Endothelial cell of umbilical vein (primary cell): ENCODE results near the gene ZNF280D. TPM values are rescaled to one million over a fixed set of nuclear protein-coding genes. Genes with fewer than 3 reads are reported as not detected.

Source experiments
- BruUV-seq: library from RNA; stranded (reverse); fragments of 400-500 nt; replicated peaks from 2 replicates; lab custom pipeline; 2021; lab: Mats Ljungman, UMichigan
- CTCF ChIA-PET: fragments of 300-600, 350-600 bp; sonication (Branson Sonifier 250); formaldehyde crosslinking; loops from one replicate; lab custom pipeline; 2021; ENCODE audit warnings: antibody characterized with exemption, inconsistent platforms; lab: Charles Lee
- POLR2A ChIA-PET: fragments of 300-600, 350-600 bp; sonication (Branson Sonifier 250); formaldehyde crosslinking; loops from one replicate; lab custom pipeline; 2021; ENCODE audit warnings: antibody characterized with exemption, inconsistent platforms; lab: Charles Lee
- DNase-seq: peaks from one replicate; pipeline ENCODE4 v3.0.0-alpha.2; 2011; ENCODE audit warnings: low read depth, low spot score
- FAIRE-seq: peaks from 2 replicates; lab custom pipeline; 2011; peaks lifted over from hg19 to GRCh38; lab: Jason Lieb, UNC
- H2AFZ ChIP-seq: 2 replicates; pipeline ENCODE4 v1.6.0; 2012; ENCODE audit warnings: low read depth, low read length, control low read depth, inconsistent platforms
- H3K27ac ChIP-seq: 2 replicates; pipeline ENCODE4 v1.5.1; 2011; ENCODE audit warnings: low read depth, mild to moderate bottlenecking, control low read depth, low read length, moderate library complexity; ENCODE audit not compliant: insufficient read depth
- H3K27me3 ChIP-seq, 2 experiments: 2 replicates each; pipeline versions ENCODE4 v1.6.0 to v1.6.1; 2011; ENCODE audit warnings: low read length in 2 of 2, mixed read lengths in 1 of 2; ENCODE audit not compliant: control insufficient read depth in 2 of 2, insufficient read depth in 2 of 2
- H3K36me3 ChIP-seq, 2 experiments: 2 replicates in 1 of 2; 3 replicates in 1 of 2; pipeline ENCODE4 v1.5.1; 2011; ENCODE audit warnings: low read length in 2 of 2, mild to moderate bottlenecking in 1 of 2, moderate library complexity in 1 of 2; ENCODE audit not compliant: control insufficient read depth in 2 of 2, insufficient read depth in 2 of 2; ENCODE audit errors: extremely low read depth in 1 of 2
- H3K4me1 ChIP-seq: 3 replicates; pipeline ENCODE4 v1.5.1; 2011; ENCODE audit warnings: mild to moderate bottlenecking, low read length; ENCODE audit not compliant: control insufficient read depth, insufficient read depth; ENCODE audit errors: extremely low read depth
- H3K4me2 ChIP-seq: 2 replicates; pipeline ENCODE4 v1.6.1; 2011; ENCODE audit warnings: low read length, control low read depth, mixed read lengths; ENCODE audit not compliant: insufficient read depth
- H3K4me3 ChIP-seq, 3 experiments: fragments of 200-600 bp in 1 of 3; sonication (generic), shearing (Covaris generic) in 1 of 3; replicated peaks in 1 of 3; 2 replicates each; pipeline ENCODE4 v1.5.1; 2011 to 2016; ENCODE audit warnings: control low read depth in 3 of 3, low read length in 3 of 3, mild to moderate bottlenecking in 2 of 3, inconsistent platforms in 1 of 3, low read depth in 1 of 3, moderate library complexity in 1 of 3; ENCODE audit not compliant: insufficient read depth in 1 of 3
- H3K79me2 ChIP-seq: 2 replicates; pipeline ENCODE4 v1.6.0; 2012; ENCODE audit warnings: low read length, inconsistent platforms; ENCODE audit not compliant: control insufficient read depth, insufficient read depth
- H3K9ac ChIP-seq: replicated peaks from 2 replicates; pipeline ENCODE3; 2011; ENCODE audit warnings: low read length, control low read depth; ENCODE audit not compliant: insufficient read depth; ENCODE audit errors: extremely low read depth
- H3K9me1 ChIP-seq: replicated peaks from 3 replicates; pipeline ENCODE4 v1.6.0; 2011; ENCODE audit warnings: mild to moderate bottlenecking, low read length; ENCODE audit not compliant: control insufficient read depth, insufficient read depth; ENCODE audit errors: extremely low read depth
- H3K9me3 ChIP-seq: replicated peaks from 2 replicates; pipeline ENCODE4 v1.5.1; 2012; ENCODE audit warnings: low read length, inconsistent platforms; ENCODE audit not compliant: control insufficient read depth, insufficient read depth
- H4K20me1 ChIP-seq: replicated peaks from 2 replicates; pipeline ENCODE3; 2011; ENCODE audit warnings: mild to moderate bottlenecking, low read length; ENCODE audit not compliant: control insufficient read depth, insufficient read depth; ENCODE audit errors: extremely low read depth
- GATA2 ChIP-seq: IDR thresholded peaks from 2 replicates; pipeline ENCODE4 v1.7.0; 2011; ENCODE audit warnings: low read depth, mild to moderate bottlenecking, moderate library complexity, mixed read lengths, low read length; ENCODE audit not compliant: insufficient read length, insufficient read depth
- dilution Hi-C: fragments of 300-500 bp; cut with MboI; formaldehyde crosslinking; loops from one replicate; pipeline ENCODE4 v1.15.0; 2019; ENCODE audit warnings: low sequenced_read_pairs; ENCODE audit not compliant: extremely low pct_ligation_motif_present
- intact Hi-C: fragments of 100-400 bp; cut with micrococcal nuclease; formaldehyde crosslinking; loops from one replicate; pipeline ENCODE4 v1.10.0; 2022
- polyA plus RNA-seq, 4 experiments: library from polyadenylated mRNA; depleted of rRNA in 3 of 4; stranded (reverse) in 3 of 4; unstranded in 1 of 4; fragments of >200 nt; gene quantifications; 2 replicates each; pipeline versions ENCODE4 v1.2.1 to v1.2.3, GENCODE V29; 2011 to 2012; ENCODE audit warnings: missing spikeins in 1 of 4
- small RNA-seq: library from RNA; depleted of rRNA; stranded (forward); fragments of <200 nt; gene quantifications from one replicate; pipeline ENCODE3, GENCODE V24; 2012; ENCODE audit warnings: low replicate concordance, low read depth; ENCODE audit not compliant: insufficient read depth, insufficient read length
- total RNA-seq: library from RNA; stranded (reverse); gene quantifications from 2 replicates; pipeline ENCODE4 v1.2.3, GENCODE V29; 2021

Gene ZNF280D
- total and polyA plus RNA-seq, 2 donors (not counting 3 experiments of a cell fraction or from before 2014, with no cell fraction given), result 9.6 to 42.1 TPM

GRCh38 chr15:56582785-56583184, 150.5 kb downstream of the ZNF280D start:
- H2AFZ ChIP-seq, result no peak overlapping the region
- CTCF ChIA-PET, result no interaction called here
- dilution Hi-C loops (no loop called here), intact Hi-C loops (no loop called here)
- no peak overlapping the region for H3K9ac ChIP-seq
- no peak overlapping the region for H3K4me2 ChIP-seq
- no TSS peak for BruUV-seq
- FAIRE-seq (no peak), DNase-seq (no peak)
- H3K27me3 ChIP-seq, result peaks cover 0 to 4% of the 10 kb centered on the region in 2 experiments
- peaks cover 2% of the 10 kb centered on the region for H3K9me3 ChIP-seq
- H3K4me3 ChIP-seq, result no peak overlapping the region
- no peaks in the 10 kb centered on the region for H3K79me2 ChIP-seq
- no peaks in the 10 kb centered on the region for H3K36me3 ChIP-seq
- no peaks in the 10 kb centered on the region for H4K20me1 ChIP-seq
- H3K9me1 ChIP-seq, result no peaks in the 10 kb centered on the region
- H3K4me1 ChIP-seq, result no peaks in the 10 kb centered on the region
- TF ChIP-seq GATA2, result no peak
- no peak overlapping the region for H3K27ac ChIP-seq
- POLR2A ChIA-PET, result no interaction called here

Small RNA genes lying within 50 kb of the gene (small RNA-seq; reads per million reads assigned to genes)
- not detected for gene RF00019

Other genes with a start within 250 kb of the ZNF280D start
- 127 and 133 TPM in 2 replicates for gene TCF12, start 185.1 kb upstream of the ZNF280D start, total RNA-seq
- 72.1 and 77.3 TPM in 2 replicates for gene TCF12, start 185.1 kb upstream of the ZNF280D start, polyA plus RNA-seq